ENCODE measurements around the gene TSSC4.

Gene TSSC4

GRCh38 chr11:2425506-2425905, 25.0 kb downstream of the TSSC4 start:
- Histone ChIP-seq H3K27ac (no peak overlapping the region), H3K27me3 (peaks cover 10% of the 10 kb centered on the region), H3K36me3 (no peaks in the 10 kb centered on the region), H3K9me3 (no peaks in the 10 kb centered on the region), H3K4me3 (ENCODE audit: low read depth in 1 of 2, low read length in 1 of 2) (no peak overlapping the region), H3K4me1 (ENCODE audit: control insufficient read depth in 1 of 2, insufficient read depth in 1 of 2, low read depth in 1 of 2, low read length in 1 of 2) (peaks cover 0 to 4% of the 10 kb centered on the region in 2 experiments)
- TF ChIP-seq CTCF (IDR thresholded peaks at IDR 0.05), result no peak

GRCh38 chr11:2426221-2426620, 25.7 kb downstream of the TSSC4 start:
- H3K36me3 ChIP-seq, result no peaks in the 10 kb centered on the region
- H3K9me3 ChIP-seq, result no peaks in the 10 kb centered on the region
- no peak overlapping the region for H3K27ac ChIP-seq
- H3K4me1 ChIP-seq (ENCODE audit: control insufficient read depth in 1 of 2, insufficient read depth in 1 of 2, low read depth in 1 of 2, low read length in 1 of 2), result no peaks in the 10 kb centered on the region
- no peak for TF ChIP-seq CTCF (IDR thresholded peaks at IDR 0.05)
- H3K4me3 ChIP-seq (ENCODE audit: low read depth in 1 of 2, low read length in 1 of 2), result no peak overlapping the region
- H3K27me3 ChIP-seq, result peaks cover 3% of the 10 kb centered on the region

- H3K9me3 ChIP-seq, result no peaks in the 10 kb centered on the region
- H3K4me3 ChIP-seq (ENCODE audit: low read depth in 1 of 2, low read length in 1 of 2), result no peak overlapping the region
- H3K36me3 ChIP-seq, result no peaks in the 10 kb centered on the region
- no peaks in the 10 kb centered on the region for H3K27me3 ChIP-seq
- no peaks in the 10 kb centered on the region for H3K4me1 ChIP-seq (ENCODE audit: control insufficient read depth in 1 of 2, insufficient read depth in 1 of 2, low read depth in 1 of 2, low read length in 1 of 2)
- no peak for TF ChIP-seq CTCF (IDR thresholded peaks at IDR 0.05)
- no peak overlapping the region for H3K27ac ChIP-seq
Measured at GRCh38 chr11:2426826-2427521, 26.4 kb downstream of the TSSC4 start.

GRCh38 chr11:2427721-2428321, 27.3 kb downstream of the TSSC4 start:
- Histone ChIP-seq H3K9me3 (no peaks in the 10 kb centered on the region), H3K4me3 (ENCODE audit: low read depth in 1 of 2, low read length in 1 of 2) (no peak overlapping the region), H3K4me1 (ENCODE audit: control insufficient read depth in 1 of 2, insufficient read depth in 1 of 2, low read depth in 1 of 2, low read length in 1 of 2) (no peaks in the 10 kb centered on the region), H3K27ac (no peak overlapping the region), H3K27me3 (no peaks in the 10 kb centered on the region), H3K36me3 (no peaks in the 10 kb centered on the region)
- no peak for TF ChIP-seq CTCF (IDR thresholded peaks at IDR 0.05)

GRCh38 chr11:2428322-2428795, 27.8 kb downstream of the TSSC4 start:
- Histone ChIP-seq H3K36me3 (no peaks in the 10 kb centered on the region), H3K27ac (no peak overlapping the region), H3K4me3 (ENCODE audit: low read depth in 1 of 2, low read length in 1 of 2) (no peak overlapping the region), H3K4me1 (ENCODE audit: control insufficient read depth in 1 of 2, insufficient read depth in 1 of 2, low read depth in 1 of 2, low read length in 1 of 2) (no peaks in the 10 kb centered on the region), H3K9me3 (no peaks in the 10 kb centered on the region), H3K27me3 (no peaks in the 10 kb centered on the region)
- peak; percentile 83 for TF ChIP-seq CTCF (IDR thresholded peaks at IDR 0.05)

Data from neutrophil (primary cell).